Stimulated activated naive CD4-positive, alpha-beta T cell treated with Interleukin-2 at 50 U/mL for 16 hours (primary cell): ENCODE measurements around the gene MAOA.

Experiments used
- DNase-seq: peaks from one replicate; lab custom pipeline; 2025; lab: John Stamatoyannopoulos, UW

Gene MAOA

DNA sequence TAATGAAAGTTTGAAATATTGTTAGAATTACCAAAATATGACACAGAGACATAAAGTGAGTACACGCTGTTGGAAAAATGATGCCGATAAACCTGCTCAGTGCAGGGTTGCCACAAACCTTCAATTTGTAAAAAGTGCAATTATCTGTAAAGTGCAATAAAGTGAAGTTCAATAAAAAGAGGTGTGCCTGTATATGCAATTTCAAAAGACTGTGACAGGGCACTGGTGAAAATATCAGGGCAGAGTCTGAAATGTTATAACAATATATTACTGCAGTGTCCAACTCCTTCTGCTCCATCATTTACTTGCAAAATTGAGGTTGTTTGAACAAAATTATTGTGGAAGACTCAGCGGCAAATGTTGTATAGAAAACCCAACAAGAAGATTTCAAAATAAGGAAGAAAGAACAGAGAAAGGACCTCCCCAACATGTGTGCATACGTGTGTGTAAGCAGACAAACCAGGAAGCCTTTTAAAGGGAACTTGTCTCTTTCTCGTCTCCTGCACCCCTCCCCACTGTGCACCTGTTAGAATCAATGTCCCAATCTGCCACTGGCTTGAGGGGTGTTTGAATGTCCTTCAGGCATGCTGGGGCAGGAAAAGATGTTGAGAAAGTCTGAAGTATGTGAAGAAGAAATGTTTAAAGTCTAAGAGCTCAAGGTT lies 130.0 kb downstream of the MAOA start:
- DNase-seq: no peak
